SK-N-SH (cell line): ENCODE results near the gene EBF3. TPM values are rescaled to one million over a fixed set of nuclear protein-coding genes. Genes with fewer than 3 reads are reported as not detected.

Source experiments
- CTCF ChIA-PET: fragments of 300-600, 350-600 bp; formaldehyde crosslinking; extraction: SDS; loops from one replicate; lab custom pipeline; 2021; lab: Yijun Ruan, JAX
- POLR2A ChIA-PET: fragments of 350-600 bp; sonication (Branson Sonifier 250); formaldehyde crosslinking; extraction: SDS; loops from one replicate; lab custom pipeline; 2020; ENCODE audit warnings: antibody characterized with exemption, inconsistent platforms; lab: Yijun Ruan, JAX
- DNase-seq: peaks from one replicate; pipeline ENCODE4 v3.0.0; 2012
- H2AFZ ChIP-seq: fragments of 200-600 bp; sonication (generic); 2 replicates; pipeline ENCODE4 v1.8.1; 2016; ENCODE audit warnings: antibody characterized with exemption, mild to moderate bottlenecking, low read depth
- H3F3A ChIP-seq: fragments of 200-600 bp; sonication (generic); replicated peaks from 2 replicates; pipeline ENCODE3; 2016; ENCODE audit warnings: antibody characterized with exemption, mild to moderate bottlenecking; ENCODE audit not compliant: insufficient read depth
- H3K27ac ChIP-seq, 2 experiments: fragments of 200-500 bp in 1 of 2; fragments of 200-600 bp in 1 of 2; sonication (Bioruptor generic) in 1 of 2; sonication (generic), shearing (Covaris generic) in 1 of 2; 2 replicates each; pipeline versions ENCODE4 v1.5.1 to v1.6.1; 2014 to 2016; ENCODE audit warnings: low read depth in 2 of 2, inconsistent platforms in 1 of 2, low read length in 1 of 2, mild to moderate bottlenecking in 1 of 2, mixed read lengths in 1 of 2
- H3K27me3 ChIP-seq: fragments of 200-600 bp; sonication (generic), shearing (Covaris generic); 2 replicates; pipeline ENCODE4 v1.6.1; 2016; ENCODE audit warnings: mixed run types; ENCODE audit not compliant: insufficient read depth
- H3K36me3 ChIP-seq, 2 experiments: fragments of 200-500 bp in 1 of 2; fragments of 200-600 bp in 1 of 2; sonication (Bioruptor generic) in 1 of 2; sonication (generic) in 1 of 2; replicated peaks in 1 of 2; 2 replicates each; pipeline versions ENCODE3 to v1.5.1; 2014 to 2016; ENCODE audit warnings: low read length in 1 of 2, mild to moderate bottlenecking in 1 of 2; ENCODE audit not compliant: insufficient read depth in 2 of 2, control insufficient read depth in 1 of 2
- H3K4me1 ChIP-seq, 2 experiments: fragments of 200-500 bp in 1 of 2; fragments of 200-600 bp in 1 of 2; sonication (Bioruptor generic) in 1 of 2; sonication (generic), shearing (Covaris generic) in 1 of 2; 2 replicates each; pipeline versions ENCODE4 v1.5.1 to v1.6.1; 2014 to 2016; ENCODE audit warnings: low read depth in 1 of 2, low read length in 1 of 2, mixed run types in 1 of 2; ENCODE audit not compliant: insufficient read depth in 2 of 2, control insufficient read depth in 1 of 2
- H3K4me2 ChIP-seq: fragments of 200-600 bp; sonication (generic), shearing (Covaris generic); 2 replicates; pipeline ENCODE4 v1.6.1; 2017; ENCODE audit warnings: mixed run types
- H3K4me3 ChIP-seq, 2 experiments: fragments of 200-500 bp in 1 of 2; fragments of 200-600 bp in 1 of 2; sonication (Bioruptor generic) in 1 of 2; sonication (generic), shearing (Covaris generic) in 1 of 2; 2 replicates each; pipeline versions ENCODE4 v1.5.1 to v1.8.1; 2014 to 2016; ENCODE audit warnings: low read depth in 2 of 2, inconsistent platforms in 1 of 2, low read length in 1 of 2, mild to moderate bottlenecking in 1 of 2, mixed read lengths in 1 of 2, moderate library complexity in 1 of 2
- H3K79me2 ChIP-seq: fragments of 200-600 bp; sonication (generic); 2 replicates; pipeline ENCODE4 v1.8.1; 2017; ENCODE audit warnings: mild to moderate bottlenecking; ENCODE audit not compliant: insufficient read depth
- H3K9ac ChIP-seq: fragments of 200-600 bp; sonication (generic); 2 replicates; pipeline ENCODE4 v1.6.1; 2017; ENCODE audit warnings: mixed run types
- H3K9me2 ChIP-seq: fragments of 200-600 bp; sonication (generic); 2 replicates; pipeline ENCODE4 v1.6.1; 2017; ENCODE audit warnings: mixed run types
- H3K9me3 ChIP-seq: fragments of 200-600 bp; sonication (generic); 2 replicates; pipeline ENCODE4 v1.6.1; 2017; ENCODE audit warnings: mixed run types, mild to moderate bottlenecking, moderate library complexity
- H4K20me1 ChIP-seq: fragments of 200-600 bp; sonication (generic); 2 replicates; pipeline ENCODE4 v1.6.1; 2017; ENCODE audit warnings: mild to moderate bottlenecking, mixed run types; ENCODE audit not compliant: insufficient read depth
- CHD2 ChIP-seq: fragments of 150-350 bp; IDR thresholded peaks from 2 replicates; pipeline ENCODE4 v1.6.1; 2018; ENCODE audit warnings: low read length; ENCODE audit not compliant: partially characterized antibody
- EP300 ChIP-seq, 2 experiments: IDR thresholded peaks; 2 replicates each; pipeline versions ENCODE4 v1.4.0 to v1.6.1; 2012; ENCODE audit warnings: borderline replicate concordance in 1 of 2, low read depth in 1 of 2, low read length in 1 of 2
- EZH2phosphoT487 ChIP-seq: fragments of 200-600 bp; sonication (generic); IDR thresholded peaks from 2 replicates; pipeline ENCODE4 v1.6.1; 2017; ENCODE audit warnings: low read depth, mixed run types, mild to moderate bottlenecking, antibody characterized with exemption, moderate library complexity, borderline replicate concordance
- FOSL2 ChIP-seq: IDR thresholded peaks from 2 replicates; pipeline ENCODE4 v1.4.0; 2012; ENCODE audit warnings: low read depth, mild to moderate bottlenecking, moderate library complexity, borderline replicate concordance
- GABPA ChIP-seq: IDR thresholded peaks from 2 replicates; pipeline ENCODE4 v1.4.0; 2012; ENCODE audit warnings: low read depth, mild to moderate bottlenecking
- GATA2 ChIP-seq: sonication (generic); formaldehyde crosslinking; IDR thresholded peaks from 2 replicates; pipeline ENCODE4 v1.5.0; 2020; ENCODE audit warnings: mild to moderate bottlenecking, missing genetic modification reagents
- MEF2A ChIP-seq: IDR thresholded peaks from 2 replicates; pipeline ENCODE4 v1.4.0; 2012; ENCODE audit warnings: low read depth, borderline replicate concordance
- MXI1 ChIP-seq: IDR thresholded peaks from 2 replicates; pipeline ENCODE4 v1.6.1; 2012; ENCODE audit warnings: mild to moderate bottlenecking, low read depth, low read length, improper control_type of control experiment
- NFIC ChIP-seq: IDR thresholded peaks from 2 replicates; pipeline ENCODE4 v1.4.0; 2012; ENCODE audit warnings: borderline replicate concordance
- NRF1 ChIP-seq: IDR thresholded peaks from 2 replicates; pipeline ENCODE4 v1.6.1; 2012; ENCODE audit warnings: low read depth, mild to moderate bottlenecking, low read length
- RCOR1 ChIP-seq: fragments of 150-350 bp; IDR thresholded peaks from 2 replicates; pipeline ENCODE4 v1.6.1; 2017; ENCODE audit warnings: antibody characterized with exemption, low read length
- RXRA ChIP-seq: IDR thresholded peaks from 2 replicates; pipeline ENCODE4 v1.4.0; 2012; ENCODE audit warnings: low read depth, mild to moderate bottlenecking, borderline replicate concordance
- SMC3 ChIP-seq: IDR thresholded peaks from 2 replicates; pipeline ENCODE4 v1.6.1; 2012; ENCODE audit warnings: low read depth, low read length, improper control_type of control experiment
- TCF12 ChIP-seq: IDR thresholded peaks from 2 replicates; pipeline ENCODE4 v1.4.0; 2012
- USF2 ChIP-seq: fragments of 150-350 bp; IDR thresholded peaks from 2 replicates; pipeline ENCODE4 v1.6.1; 2017; ENCODE audit warnings: antibody characterized with exemption, low read length, low read depth, borderline replicate concordance
- WGBS: methylation state at CpG from one replicate; pipeline ENCODE4 v1.1.6; 2017; ENCODE audit warnings: low lambda C conversion rate; 5-methylcytosine and 5-hydroxymethylcytosine counted together
- polyA plus RNA-seq, 3 experiments: library from polyadenylated mRNA; depleted of rRNA; stranded (reverse); fragments of >200 nt; gene quantifications; 2 replicates each; pipeline ENCODE4 v1.2.3, GENCODE V29; 2012

EBF3 gene
- polyA plus RNA-seq, 1 of the 3 experiments (the other 2 are of a cell fraction): not detected

GRCh38 chr10:129880191-129880870, 83.7 kb downstream of the EBF3 start:
- 48% methylated on average over 8 of the region's 8 CpGs for WGBS
- DNase-seq: no peak
- Histone ChIP-seq H2AFZ (no peak overlapping the region), H4K20me1 (no peaks in the 10 kb centered on the region), H3K79me2 (no peaks in the 10 kb centered on the region), H3K9ac (no peak overlapping the region), H3K9me3 (no peaks in the 10 kb centered on the region), H3K27ac (no peak overlapping the region), H3K9me2 (no peaks in the 10 kb centered on the region), H3K4me1 (no peaks in the 10 kb centered on the region), H3K27me3 (no peaks in the 10 kb centered on the region), H3K36me3 (no peaks in the 10 kb centered on the region), H3K4me2 (no peak overlapping the region), H3K4me3 (no peak overlapping the region), H3F3A (no peaks in the 10 kb centered on the region)
- ChIA-PET CTCF (interaction anchor here (1.7 to 5.4 kb wide), 2 partner anchors 10 to 27 kb away, joined by 4 to 38 read pairs; no protein-coding TSS in a partner anchor), POLR2A (no interaction called here)
- TF ChIP-seq FOSL2 (no peak), NFIC (no peak), EZH2phosphoT487 (no peak), RCOR1 (no peak), SMC3 (no peak), USF2 (no peak), TCF12 (no peak)

GRCh38 chr10:129879655-129880054, 84.4 kb downstream of the EBF3 start:
- no peaks in the 10 kb centered on the region for H3K9me3 ChIP-seq
- H4K20me1 ChIP-seq: no peaks in the 10 kb centered on the region
- H3K27me3 ChIP-seq: no peaks in the 10 kb centered on the region
- POLR2A ChIA-PET: no interaction called here
- no peak for DNase-seq
- no peak overlapping the region for H3K27ac ChIP-seq
- CTCF ChIA-PET: interaction anchor here (0.6 to 5.4 kb wide), 3 partner anchors 11 to 840 kb away, joined by 4 to 38 read pairs (median 4); no protein-coding TSS in a partner anchor
- no peaks in the 10 kb centered on the region for H3K4me1 ChIP-seq
- H3K9me2 ChIP-seq: no peaks in the 10 kb centered on the region
- no peak overlapping the region for H3K9ac ChIP-seq
- H2AFZ ChIP-seq: no peak overlapping the region
- no peaks in the 10 kb centered on the region for H3K36me3 ChIP-seq
- H3F3A ChIP-seq: no peaks in the 10 kb centered on the region
- WGBS: 71% methylated on average over 14 of the region's 14 CpGs
- no peak overlapping the region for H3K4me2 ChIP-seq
- no peak overlapping the region for H3K4me3 ChIP-seq
- TF ChIP-seq MEF2A: no peak
- no peak for TF ChIP-seq GABPA
- no peak for TF ChIP-seq RXRA
- no peak for TF ChIP-seq MXI1
- TF ChIP-seq GATA2 (CRISPR knock-in tag): no peak
- no peak for TF ChIP-seq NRF1
- TF ChIP-seq CHD2: no peak
- no peak for TF ChIP-seq EP300 (IDR thresholded peaks at IDR 0.05; ENCODE audit: borderline replicate concordance in 1 of 2, low read depth in 1 of 2, low read length in 1 of 2)
- TF ChIP-seq USF2: no peak
- no peaks in the 10 kb centered on the region for H3K79me2 ChIP-seq
